OCI-LY1 (cell line): ENCODE data around the gene CTXN1.
"Not testable (repeated sequence)": the region's sequence is repeated elsewhere in the genome, so short reads cannot be mapped to it uniquely, and the experiment has no call there.

ENCODE experiments used
- H2AFZ ChIP-seq: fragments of 200-600 bp; sonication (generic), shearing (Covaris generic); 2 replicates; pipeline ENCODE4 v1.6.0; 2014; ENCODE audit warnings: antibody characterized with exemption, mild to moderate bottlenecking, low read length
- H3F3A ChIP-seq: fragments of 200-600 bp; sonication (generic), shearing (Covaris generic); 2 replicates; pipeline ENCODE4 v1.6.0; 2014; ENCODE audit warnings: mild to moderate bottlenecking, antibody characterized with exemption, low read length, moderate library complexity; ENCODE audit not compliant: insufficient read depth
- H3K27ac ChIP-seq: fragments of 200-600 bp; sonication (generic); 2 replicates; pipeline ENCODE4 v1.5.1; 2014; ENCODE audit warnings: low read length, mixed run types, mild to moderate bottlenecking, low read depth; ENCODE audit not compliant: poor library complexity, severe bottlenecking
- H3K27me3 ChIP-seq: fragments of 200-600 bp; sonication (generic); 2 replicates; pipeline ENCODE4 v1.6.0; 2014; ENCODE audit warnings: antibody characterized with exemption, mild to moderate bottlenecking, low read length, moderate library complexity; ENCODE audit not compliant: insufficient read depth
- H3K36me3 ChIP-seq: fragments of 200-600 bp; sonication (generic); 2 replicates; pipeline ENCODE4 v1.6.1; 2014; ENCODE audit warnings: mild to moderate bottlenecking, antibody characterized with exemption, low read length, moderate library complexity, mixed read lengths; ENCODE audit not compliant: insufficient read depth
- H3K4me1 ChIP-seq: fragments of 200-600 bp; sonication (generic); 2 replicates; pipeline ENCODE4 v1.5.1; 2014; ENCODE audit warnings: mild to moderate bottlenecking, low read length, moderate library complexity; ENCODE audit not compliant: insufficient read depth, severe bottlenecking
- H3K4me2 ChIP-seq: fragments of 200-600 bp; sonication (generic), shearing (Covaris generic); 2 replicates; pipeline ENCODE4 v1.6.1; 2014; ENCODE audit warnings: low read length
- H3K4me3 ChIP-seq: fragments of 200-600 bp; sonication (generic); 2 replicates; pipeline ENCODE4 v1.5.1; 2014; ENCODE audit warnings: low read length, low read depth, mild to moderate bottlenecking, mixed read lengths; ENCODE audit not compliant: poor library complexity, severe bottlenecking
- H3K79me2 ChIP-seq: fragments of 200-600 bp; shearing (Covaris generic); 2 replicates; pipeline ENCODE4 v1.6.1; 2016; ENCODE audit warnings: mixed run types, low read length, mixed read lengths; ENCODE audit not compliant: insufficient read depth
- H3K9ac ChIP-seq: fragments of 200-600 bp; sonication (generic), shearing (Covaris generic); 2 replicates; pipeline ENCODE4 v1.6.1; 2014; ENCODE audit warnings: mild to moderate bottlenecking, low read length, mixed read lengths
- H3K9me2 ChIP-seq: fragments of 200-600 bp; sonication (generic), shearing (Covaris generic); 2 replicates; pipeline ENCODE4 v1.6.1; 2014; ENCODE audit warnings: low read depth, mild to moderate bottlenecking, low read length, mixed read lengths
- H3K9me3 ChIP-seq: fragments of 200-600 bp; shearing (Covaris generic); 2 replicates; pipeline ENCODE4 v1.6.1; 2014; ENCODE audit warnings: low read length, mixed read lengths
- H4K20me1 ChIP-seq: fragments of 200-600 bp; sonication (generic), shearing (Covaris generic); 2 replicates; pipeline ENCODE4 v1.6.0; 2016; ENCODE audit warnings: mild to moderate bottlenecking, low read length; ENCODE audit not compliant: insufficient read depth
- EZH2 ChIP-seq: fragments of 200-600 bp; sonication (generic), shearing (Covaris generic); IDR thresholded peaks from 2 replicates; pipeline ENCODE4 v1.8.0; 2017; ENCODE audit warnings: borderline replicate concordance, mixed run types, mild to moderate bottlenecking, antibody characterized with exemption, low read length, moderate library complexity, mixed read lengths
- TF ChIP-seq, protein P1 (sequence below): fragments of 200-600 bp; sonication (generic), shearing (Covaris generic); IDR thresholded peaks from 2 replicates; pipeline ENCODE4 v1.5.1; 2017; ENCODE audit warnings: mild to moderate bottlenecking, antibody characterized with exemption, low read length, moderate library complexity, mixed read lengths

Gene CTXN1

DNA sequence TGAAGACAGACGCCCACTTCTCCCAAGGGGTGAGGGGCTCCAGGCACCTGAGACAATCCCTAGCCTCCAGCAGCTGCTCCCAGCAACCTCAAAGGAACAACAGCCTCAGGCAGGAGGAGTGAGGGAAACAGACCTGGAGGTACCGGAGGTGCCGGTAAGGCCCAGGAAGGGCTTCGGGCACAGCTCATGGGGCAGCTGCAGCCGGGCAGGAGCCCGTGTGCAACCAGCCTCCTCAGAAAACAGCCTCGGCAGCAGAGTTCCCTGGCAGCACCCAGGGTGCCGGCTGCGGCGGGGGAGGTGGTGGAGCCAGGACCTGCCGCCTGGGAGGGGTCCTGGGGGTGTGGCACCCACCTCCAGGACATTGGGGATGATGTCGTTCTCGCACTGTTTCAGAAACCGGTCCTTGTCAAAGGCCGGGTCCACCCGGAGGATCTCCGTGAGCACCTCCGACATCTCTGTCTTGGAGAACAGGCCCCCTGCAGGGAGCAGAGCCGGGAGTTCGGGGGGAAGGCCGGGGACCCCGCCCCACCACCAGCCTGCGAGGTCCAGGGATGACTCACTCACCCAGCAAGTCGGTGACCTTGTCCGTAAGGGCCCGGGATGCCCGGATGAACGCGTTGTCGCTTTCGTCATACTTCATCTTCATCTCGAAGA, 6.5 kb upstream of the CTXN1 start:
- Histone ChIP-seq H3K4me1 (no peaks in the 10 kb centered on the region), H3K4me3 (no peak overlapping the region), H4K20me1 (no peaks in the 10 kb centered on the region), H3F3A (no peaks in the 10 kb centered on the region), H3K4me2 (no peak overlapping the region), H2AFZ (no peak overlapping the region), H3K79me2 (no peaks in the 10 kb centered on the region), H3K9me3 (no peaks in the 10 kb centered on the region), H3K27ac (no peak overlapping the region), H3K9ac (no peak overlapping the region), H3K9me2 (no peaks in the 10 kb centered on the region), H3K27me3 (no peaks in the 10 kb centered on the region), H3K36me3 (peaks cover 75% of the 10 kb centered on the region)
- TF ChIP-seq, protein P1, sequence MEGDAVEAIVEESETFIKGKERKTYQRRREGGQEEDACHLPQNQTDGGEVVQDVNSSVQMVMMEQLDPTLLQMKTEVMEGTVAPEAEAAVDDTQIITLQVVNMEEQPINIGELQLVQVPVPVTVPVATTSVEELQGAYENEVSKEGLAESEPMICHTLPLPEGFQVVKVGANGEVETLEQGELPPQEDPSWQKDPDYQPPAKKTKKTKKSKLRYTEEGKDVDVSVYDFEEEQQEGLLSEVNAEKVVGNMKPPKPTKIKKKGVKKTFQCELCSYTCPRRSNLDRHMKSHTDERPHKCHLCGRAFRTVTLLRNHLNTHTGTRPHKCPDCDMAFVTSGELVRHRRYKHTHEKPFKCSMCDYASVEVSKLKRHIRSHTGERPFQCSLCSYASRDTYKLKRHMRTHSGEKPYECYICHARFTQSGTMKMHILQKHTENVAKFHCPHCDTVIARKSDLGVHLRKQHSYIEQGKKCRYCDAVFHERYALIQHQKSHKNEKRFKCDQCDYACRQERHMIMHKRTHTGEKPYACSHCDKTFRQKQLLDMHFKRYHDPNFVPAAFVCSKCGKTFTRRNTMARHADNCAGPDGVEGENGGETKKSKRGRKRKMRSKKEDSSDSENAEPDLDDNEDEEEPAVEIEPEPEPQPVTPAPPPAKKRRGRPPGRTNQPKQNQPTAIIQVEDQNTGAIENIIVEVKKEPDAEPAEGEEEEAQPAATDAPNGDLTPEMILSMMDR = no peak
- TF ChIP-seq EZH2 = no peak

DNA sequence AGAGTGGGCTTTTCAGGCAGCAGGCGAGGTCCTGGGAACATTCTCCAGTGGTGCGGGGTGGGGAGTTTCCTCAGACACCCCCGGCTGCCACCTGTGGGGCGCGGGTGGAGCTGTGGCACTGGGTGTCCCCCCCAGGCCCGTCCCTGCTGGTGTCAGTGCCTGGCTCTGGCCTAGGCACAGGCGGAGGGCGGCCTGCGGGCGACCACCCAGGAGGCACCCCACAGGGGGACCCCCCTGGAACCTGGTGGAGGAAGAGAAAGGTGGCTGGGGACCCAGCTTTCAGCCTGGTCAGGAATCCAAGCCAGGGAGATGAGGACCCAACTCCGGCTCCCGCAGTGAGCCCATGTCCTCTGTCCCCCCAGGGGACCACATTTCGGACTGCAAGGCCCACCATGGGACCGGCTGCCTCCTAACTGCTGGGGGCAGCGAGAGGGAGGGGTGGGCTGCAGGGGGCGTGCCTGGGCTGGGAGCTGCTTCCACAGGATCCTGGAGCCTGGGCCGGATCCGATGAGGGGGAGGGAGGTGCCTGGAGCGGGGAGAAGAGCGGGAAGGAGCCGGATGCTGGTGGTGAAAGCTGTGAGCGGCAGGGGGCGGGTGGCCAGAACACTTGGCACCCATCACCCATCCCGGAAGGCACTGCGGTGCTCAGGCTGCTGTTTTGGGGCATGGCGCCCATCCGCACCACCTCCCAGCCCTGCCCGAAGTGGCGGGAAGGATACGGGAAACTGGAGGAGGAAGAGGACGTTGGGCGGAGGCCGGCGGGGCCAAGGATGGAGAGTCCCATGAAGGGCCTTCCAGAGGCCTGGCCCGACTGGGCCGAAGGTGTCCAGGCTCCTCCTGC, 5.5 kb upstream of the CTXN1 start:
- H3K9me2 ChIP-seq = no peaks in the 10 kb centered on the region
- TF ChIP-seq, protein P1 = no peak
- TF ChIP-seq EZH2 = no peak
- H3K9ac ChIP-seq = no peak overlapping the region
- no peak overlapping the region for H3K4me2 ChIP-seq
- H3K4me3 ChIP-seq = no peak overlapping the region
- H3K27me3 ChIP-seq = no peaks in the 10 kb centered on the region
- no peaks in the 10 kb centered on the region for H3K79me2 ChIP-seq
- no peak overlapping the region for H3K27ac ChIP-seq
- H3F3A ChIP-seq = no peaks in the 10 kb centered on the region
- H3K36me3 ChIP-seq = peaks cover 66% of the 10 kb centered on the region
- no peaks in the 10 kb centered on the region for H3K9me3 ChIP-seq
- no peak overlapping the region for H2AFZ ChIP-seq
- H3K4me1 ChIP-seq = peaks cover 2% of the 10 kb centered on the region
- no peaks in the 10 kb centered on the region for H4K20me1 ChIP-seq

DNA sequence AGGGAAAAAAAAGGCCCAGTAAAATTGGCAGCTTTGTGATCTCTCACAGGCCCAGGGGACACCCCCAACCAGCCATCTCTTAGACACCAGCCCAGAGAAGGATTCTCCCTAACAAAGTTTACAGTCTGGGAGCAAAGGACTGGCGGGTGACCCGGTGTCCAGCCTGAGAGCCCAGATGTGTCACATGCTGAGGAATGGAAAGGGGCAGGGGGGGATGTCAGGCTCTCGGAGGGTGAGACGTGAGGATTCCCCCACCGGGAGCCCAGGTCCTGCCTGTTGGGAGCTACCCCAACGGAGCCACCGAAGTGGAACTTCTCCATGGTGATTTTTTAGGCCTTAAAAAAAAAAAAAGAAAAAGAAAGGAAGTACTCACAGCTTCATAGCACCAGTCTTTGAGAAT, 4.8 kb upstream of the CTXN1 start:
- H3F3A ChIP-seq = no peaks in the 10 kb centered on the region
- no peak overlapping the region for H3K4me3 ChIP-seq
- TF ChIP-seq EZH2 = no peak
- TF ChIP-seq, protein P1 = no peak
- H3K36me3 ChIP-seq = peaks cover 59% of the 10 kb centered on the region
- H3K9ac ChIP-seq = no peak overlapping the region
- H3K4me1 ChIP-seq = peaks cover 6% of the 10 kb centered on the region
- H3K27ac ChIP-seq = no peak overlapping the region
- H3K9me2 ChIP-seq = no peaks in the 10 kb centered on the region
- H3K4me2 ChIP-seq = no peak overlapping the region
- H4K20me1 ChIP-seq = no peaks in the 10 kb centered on the region
- no peaks in the 10 kb centered on the region for H3K79me2 ChIP-seq
- no peaks in the 10 kb centered on the region for H3K9me3 ChIP-seq
- H2AFZ ChIP-seq = no peak overlapping the region
- H3K27me3 ChIP-seq = no peaks in the 10 kb centered on the region

DNA sequence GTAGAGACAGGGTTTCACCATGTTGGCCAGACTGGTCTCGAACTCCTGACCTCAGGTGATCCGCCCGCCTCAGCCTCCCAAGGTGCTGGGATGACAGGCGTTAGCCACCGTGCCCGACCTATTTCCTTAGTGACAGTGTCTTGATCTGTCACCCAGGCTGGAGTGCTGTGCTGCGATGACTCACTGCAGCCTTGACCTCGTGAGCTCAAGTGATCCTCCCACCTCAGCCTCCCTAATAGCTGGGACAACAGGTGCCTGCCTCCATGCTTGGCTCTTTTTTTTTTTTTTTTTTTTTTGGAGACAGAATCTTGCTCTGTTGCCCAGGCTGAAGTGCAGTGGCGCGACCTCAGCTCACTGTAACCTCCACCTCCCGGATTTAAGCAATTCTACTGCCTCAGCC, 4.1 kb upstream of the CTXN1 start:
- H3K9ac ChIP-seq, H3K4me2 ChIP-seq, H3K27ac ChIP-seq, H2AFZ ChIP-seq, H3K27me3 ChIP-seq, H3K4me3 ChIP-seq, H4K20me1 ChIP-seq, H3K79me2 ChIP-seq, H3K9me2 ChIP-seq, H3F3A ChIP-seq, H3K9me3 ChIP-seq: not testable (repeated sequence)
- peaks cover 52% of the 10 kb centered on the region for H3K36me3 ChIP-seq
- H3K4me1 ChIP-seq = peaks cover 10% of the 10 kb centered on the region
